GM21737 (cell line): Measurements from ENCODE around the gene POC5.
A peak's percentile ranks its signal among the peaks of the same experiment; 100 is the strongest.
"Not testable (repeated sequence)": the region's sequence is repeated elsewhere in the genome, so short reads cannot be mapped to it uniquely, and the experiment has no call there.

ENCODE experiments used
- ATAC-seq: cut with Tn5 transposase; IDR thresholded peaks from one replicate; pipeline ENCODE4 v1.9.1; 2021; ENCODE audit warnings: mild to moderate bottlenecking, moderate library complexity; ENCODE audit not compliant: unreplicated experiment

POC5 gene

GRCh38 chr5:75717082-75717922, at the start of gene POC5:
Gene POC5, minus strand, starts transcription at chr5:75717437. Its CDS starts 4,500 bp downstream, at chr5:75712937.
- ATAC-seq = peak; percentile 89

GRCh38 chr5:75758116-75758515, 40.9 kb upstream of the POC5 start:
- no peak for ATAC-seq

GRCh38 chr5:75756981-75757380, 39.7 kb upstream of the POC5 start:
- no peak for ATAC-seq

- ATAC-seq = no peak
Measured at GRCh38 chr5:75756211-75756610, 39.0 kb upstream of the POC5 start.

GRCh38 chr5:75753182-75753581, 35.9 kb upstream of the POC5 start:
- ATAC-seq = no peak

- ATAC-seq = no peak
Measured at GRCh38 chr5:75744355-75744754, 27.1 kb upstream of the POC5 start.

- no peak for ATAC-seq
Measured at GRCh38 chr5:75736273-75736672, 19.0 kb upstream of the POC5 start.

GRCh38 chr5:75734913-75735789, 17.9 kb upstream of the POC5 start:
- ATAC-seq = peak; percentile 60

- no peak for ATAC-seq
Measured at GRCh38 chr5:75733767-75734166, 16.5 kb upstream of the POC5 start.

GRCh38 chr5:75731515-75731914, 14.3 kb upstream of the POC5 start:
- ATAC-seq = not testable (repeated sequence)

GRCh38 chr5:75729321-75729720, 12.1 kb upstream of the POC5 start:
- no peak for ATAC-seq

- no peak for ATAC-seq
Measured at GRCh38 chr5:75727931-75728330, 10.7 kb upstream of the POC5 start.

GRCh38 chr5:75726224-75726623, 9.0 kb upstream of the POC5 start:
- not testable (repeated sequence) for ATAC-seq

- ATAC-seq = no peak
Measured at GRCh38 chr5:75723378-75723777, 6.1 kb upstream of the POC5 start.

- ATAC-seq = no peak
Measured at GRCh38 chr5:75721573-75721972, 4.3 kb upstream of the POC5 start.

- no peak for ATAC-seq
Measured at GRCh38 chr5:75720882-75721281, 3.6 kb upstream of the POC5 start.

GRCh38 chr5:75716715-75717081, 539 bp downstream of the POC5 start:
- ATAC-seq = peak; percentile 11

- no peak for ATAC-seq
Measured at GRCh38 chr5:75712091-75712490, 5.1 kb downstream of the POC5 start.

- ATAC-seq = no peak
Measured at GRCh38 chr5:75711151-75711550, 6.1 kb downstream of the POC5 start.

GRCh38 chr5:75710637-75711036, 6.6 kb downstream of the POC5 start:
- no peak for ATAC-seq

GRCh38 chr5:75707911-75708509, 9.2 kb downstream of the POC5 start:
- ATAC-seq = no peak
